ENCODE results near the gene GPC5. TPM values are rescaled to one million over a fixed set of nuclear protein-coding genes. Genes with fewer than 3 reads are reported as not detected.
"Not testable (repeated sequence)": the region's sequence is repeated elsewhere in the genome, so short reads cannot be mapped to it uniquely, and the experiment has no call there.

GPC5 gene
- total RNA-seq, 1 donor from 2014 or later = 7.3 TPM

- FAIRE-seq (no peak), DNase-seq (ENCODE audit: low spot score in 2 of 2) (no peak)
Observed at GRCh38 chr13:92739306-92739818, 1340.9 kb downstream of the GPC5 start.

DNA sequence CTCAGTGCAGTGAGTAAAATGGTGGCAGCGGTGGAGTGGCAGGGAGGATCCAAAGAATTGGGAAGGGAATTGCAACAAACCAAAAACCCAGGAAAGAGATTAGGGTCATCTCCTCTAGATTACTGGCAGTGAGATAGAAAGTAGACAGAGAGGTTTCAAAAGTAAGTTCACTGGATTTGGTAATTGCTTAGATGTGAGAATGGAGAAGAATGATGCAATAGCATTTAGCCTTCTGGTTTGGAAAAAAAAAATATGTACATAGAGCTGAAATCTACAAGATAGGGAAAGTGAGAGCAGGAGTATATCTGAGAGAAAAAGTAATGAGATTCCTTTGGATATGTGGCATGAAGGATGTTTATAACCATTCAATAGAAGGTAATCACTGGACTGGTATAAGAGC is 1345.6 kb downstream of the GPC5 start:
- FAIRE-seq (no peak), DNase-seq (ENCODE audit: low spot score in 2 of 2) (no peak)

DNA sequence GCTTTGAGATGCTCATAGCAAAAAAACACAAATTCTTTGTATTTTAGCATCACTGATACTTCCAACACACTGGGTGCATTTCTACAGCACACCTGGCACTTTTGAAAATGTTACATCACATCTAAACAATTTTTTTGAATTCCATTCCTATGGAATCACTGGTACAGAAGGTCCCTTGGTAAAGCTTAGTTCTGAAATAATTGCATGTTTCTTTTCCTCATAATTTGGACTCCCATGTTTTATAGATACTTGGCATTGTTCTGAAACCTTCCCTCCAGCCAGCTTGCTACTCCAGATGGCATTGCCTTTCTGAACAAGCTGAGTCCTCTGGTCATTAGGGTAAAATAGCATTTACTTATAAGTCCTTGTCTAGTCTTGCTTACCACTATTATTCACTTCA is 1346.8 kb downstream of the GPC5 start:
- no peak for DNase-seq (ENCODE audit: low spot score in 2 of 2)
- FAIRE-seq = no peak

- not testable (repeated sequence) for FAIRE-seq; DNase-seq (ENCODE audit: low spot score in 2 of 2)
Observed at GRCh38 chr13:92752705-92753104, 1354.3 kb downstream of the GPC5 start.

- DNase-seq (ENCODE audit: low spot score in 2 of 2) (no peak), FAIRE-seq (no peak)
Observed at GRCh38 chr13:92761710-92762109, 1363.3 kb downstream of the GPC5 start.

DNA sequence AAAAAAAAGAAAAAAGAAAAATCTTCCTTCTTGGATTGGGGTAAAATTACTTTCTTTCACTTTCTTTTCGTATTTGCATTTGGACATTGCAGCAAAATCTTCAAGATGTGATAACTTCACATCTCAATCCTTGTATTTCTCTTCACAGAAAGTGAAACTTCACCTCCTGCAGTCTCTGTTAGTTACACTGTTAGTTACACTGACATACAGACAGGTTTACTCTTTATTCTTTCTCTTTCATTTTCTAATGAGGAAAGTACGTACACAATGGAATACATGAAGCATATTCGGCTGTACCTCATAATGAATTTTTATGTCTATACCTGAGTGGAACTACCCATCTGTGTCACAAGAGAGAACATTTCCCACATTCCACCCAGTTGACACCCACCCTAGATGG is 1369.0 kb downstream of the GPC5 start:
- FAIRE-seq = no peak
- DNase-seq (ENCODE audit: low spot score in 2 of 2) = no peak

DNA sequence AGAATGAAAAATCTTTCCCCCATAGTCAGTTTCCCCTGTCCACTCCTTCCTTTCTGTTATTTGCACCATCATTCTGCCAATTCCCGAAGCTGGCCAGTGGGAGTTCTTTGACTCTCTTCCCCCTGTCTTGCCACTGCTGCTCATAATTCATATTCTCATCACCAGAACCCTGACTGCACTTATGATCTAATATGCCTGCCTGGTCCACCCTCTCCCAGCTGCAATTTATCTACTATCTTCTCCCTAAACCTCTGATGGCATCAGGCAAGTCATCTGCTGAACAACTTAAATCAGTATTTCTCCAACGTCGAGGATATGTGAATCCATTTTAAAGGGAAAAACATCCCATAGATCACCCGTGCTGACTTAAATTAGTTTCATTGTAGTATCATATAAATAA is 1370.2 kb downstream of the GPC5 start:
- no peak for FAIRE-seq

DNA sequence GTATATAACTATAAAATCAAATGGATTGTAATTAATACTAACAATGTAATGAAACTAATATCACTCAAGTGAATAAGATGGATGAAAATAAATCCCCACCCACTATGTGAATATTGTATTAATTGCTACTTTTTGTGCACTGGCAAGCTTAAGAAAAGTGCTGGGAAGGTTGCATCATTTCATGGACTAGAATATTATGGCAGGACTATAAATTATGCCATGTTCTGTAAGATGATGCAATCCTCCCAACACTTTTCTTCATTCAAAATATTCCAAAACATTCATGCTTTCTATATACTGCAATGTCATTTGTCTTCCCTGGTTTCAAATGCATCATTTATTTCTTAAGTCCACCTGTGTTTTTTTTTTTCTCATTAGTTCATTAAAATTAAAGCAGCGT is 1370.6 kb downstream of the GPC5 start:
- DNase-seq (ENCODE audit: low spot score in 2 of 2) (no peak), FAIRE-seq (no peak)

More for the DNA sequence above, 1370.2 kb downstream of the GPC5 start:
- no peak for DNase-seq (ENCODE audit: low spot score in 2 of 2)

GRCh38 chr13:92775658-92776057 is 1377.2 kb downstream of the GPC5 start:
- FAIRE-seq = no peak
- no peak for DNase-seq (ENCODE audit: low spot score in 2 of 2)

- DNase-seq (ENCODE audit: low spot score in 2 of 2) (no peak), FAIRE-seq (no peak)
Observed at GRCh38 chr13:92781965-92782690, 1383.7 kb downstream of the GPC5 start.

DNA sequence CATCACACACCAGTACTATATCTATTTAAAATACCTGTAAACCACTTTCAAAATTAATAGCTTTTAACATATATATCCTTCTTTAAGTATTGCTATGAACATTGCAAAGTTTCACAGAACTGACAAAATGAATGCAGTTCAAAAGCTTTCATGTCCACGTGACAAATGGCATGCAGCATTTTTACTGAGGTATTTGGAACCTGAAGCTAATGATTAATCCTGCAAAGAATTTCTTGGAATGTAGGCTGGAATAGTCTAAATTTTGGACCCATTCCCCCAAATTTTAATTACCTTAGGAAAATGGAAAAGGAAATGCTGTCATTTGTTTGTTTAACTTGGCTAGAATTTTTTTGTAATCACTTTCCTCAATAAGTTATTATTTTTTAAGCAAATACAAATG is 1404.4 kb downstream of the GPC5 start:
- DNase-seq (ENCODE audit: low spot score in 2 of 2) = no peak
- no peak for FAIRE-seq

- FAIRE-seq = no peak
Observed at GRCh38 chr13:92804346-92804745, 1405.9 kb downstream of the GPC5 start.

DNA sequence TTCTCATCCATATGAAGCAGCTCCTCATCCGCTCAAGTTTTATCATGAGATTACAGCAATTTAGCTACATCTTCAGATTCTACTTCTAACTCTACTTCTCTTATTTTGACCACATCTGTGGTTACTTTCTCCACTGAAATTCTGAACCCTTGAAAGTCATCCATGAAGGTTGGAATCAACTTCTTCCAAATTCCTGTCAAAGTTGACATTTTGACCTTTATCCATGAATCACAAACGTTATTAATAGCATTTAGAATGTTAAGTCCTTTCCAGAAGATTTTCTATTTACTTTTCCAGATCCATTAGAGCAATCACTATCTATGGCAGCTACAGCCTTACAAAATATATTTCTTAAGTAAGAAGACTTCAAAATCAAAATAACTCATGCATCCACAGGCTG is 1406.5 kb downstream of the GPC5 start:
- FAIRE-seq = no peak
- no peak for DNase-seq (ENCODE audit: low spot score in 2 of 2)

More at GRCh38 chr13:92804346-92804745, 1405.9 kb downstream of the GPC5 start:
- no peak for DNase-seq (ENCODE audit: low spot score in 2 of 2)

GRCh38 chr13:92805766-92806165 is 1407.3 kb downstream of the GPC5 start:
- no peak for DNase-seq (ENCODE audit: low spot score in 2 of 2)
- FAIRE-seq = no peak

- FAIRE-seq (no peak), DNase-seq (ENCODE audit: low spot score in 2 of 2) (no peak)
Observed at GRCh38 chr13:92806215-92806614, 1407.8 kb downstream of the GPC5 start.

- FAIRE-seq (no peak), DNase-seq (ENCODE audit: low spot score in 2 of 2) (no peak)
Observed at GRCh38 chr13:92807353-92807752, 1408.9 kb downstream of the GPC5 start.

GRCh38 chr13:92807966-92808365 is 1409.5 kb downstream of the GPC5 start:
- no peak for DNase-seq (ENCODE audit: low spot score in 2 of 2)
- FAIRE-seq = no peak

GRCh38 chr13:92821324-92821723 is 1422.9 kb downstream of the GPC5 start:
- no peak for FAIRE-seq
- DNase-seq (ENCODE audit: low spot score in 2 of 2) = no peak

DNA sequence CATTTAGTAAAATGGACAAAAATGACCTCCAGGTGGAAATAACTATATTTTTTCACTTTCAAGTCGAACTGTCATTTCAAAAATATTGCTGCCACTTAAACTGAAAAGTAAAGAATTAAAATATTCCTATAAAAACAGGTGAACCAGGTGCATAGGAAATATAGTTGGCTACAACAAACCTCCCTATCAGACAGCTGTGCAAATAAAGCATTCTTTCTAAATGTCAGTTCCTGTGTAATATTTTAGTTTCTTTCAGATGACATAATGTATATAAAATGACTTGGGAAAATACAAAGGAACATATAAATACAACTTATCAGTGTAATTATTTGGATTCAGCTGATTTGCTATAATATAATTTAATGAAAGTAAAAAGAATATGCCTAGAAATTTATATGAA is 1424.6 kb downstream of the GPC5 start:
- no peak for DNase-seq (ENCODE audit: low spot score in 2 of 2)
- FAIRE-seq = no peak

DNA sequence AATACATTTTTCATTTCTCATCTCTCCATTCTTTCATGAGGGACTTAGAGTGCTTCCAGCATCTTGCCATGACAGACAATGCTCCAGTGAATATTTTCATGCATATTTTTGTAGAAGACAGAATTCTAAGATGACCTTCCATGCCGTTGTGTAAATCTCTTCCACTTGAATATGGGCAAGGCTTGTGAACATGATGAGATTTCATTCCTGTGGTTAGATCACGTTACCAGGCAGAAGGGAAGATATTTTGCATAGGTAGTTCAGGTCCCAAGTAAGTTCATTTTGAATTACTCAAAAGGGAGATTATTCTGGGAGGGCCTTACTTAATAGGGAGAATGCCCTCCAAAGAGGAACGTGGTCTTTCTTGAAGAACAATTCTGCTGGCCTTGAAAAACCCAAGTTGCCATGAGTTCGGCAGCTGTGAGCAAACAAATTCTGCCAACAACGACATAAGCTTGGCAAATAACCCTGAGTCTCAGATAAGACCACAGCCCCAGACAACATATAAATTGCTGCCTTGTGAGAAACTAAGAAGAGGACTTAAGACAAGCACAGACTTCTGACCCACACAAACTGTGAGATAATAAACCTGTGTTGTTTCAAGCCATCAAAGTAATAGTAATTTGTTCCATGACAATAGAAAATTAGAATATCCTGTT is 1427.6 kb downstream of the GPC5 start:
- DNase-seq (ENCODE audit: low spot score in 2 of 2) = no peak
- no peak for FAIRE-seq

DNA sequence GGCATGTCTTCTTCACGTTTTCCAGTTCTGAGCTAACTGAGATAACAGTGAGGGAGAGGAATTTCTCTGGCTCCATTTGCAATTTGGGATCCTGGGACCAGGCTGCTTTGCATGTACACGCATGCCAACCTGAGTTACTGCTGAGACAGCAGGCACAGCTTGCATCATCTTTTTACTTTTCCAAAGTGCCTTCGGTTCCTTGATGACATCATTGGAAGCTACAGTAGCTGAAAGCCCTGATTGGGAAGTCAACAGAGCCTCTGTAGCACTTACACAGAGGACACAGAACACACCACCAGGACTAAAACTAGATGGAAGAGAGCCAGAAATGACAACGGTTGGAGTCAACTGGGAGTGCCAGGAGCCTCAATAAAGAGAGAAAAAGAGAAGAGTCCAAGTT is 1429.1 kb downstream of the GPC5 start:
- FAIRE-seq = no peak

GRCh38 chr13:92829930-92830329 is 1431.5 kb downstream of the GPC5 start:
- FAIRE-seq = no peak
- no peak for DNase-seq (ENCODE audit: low spot score in 2 of 2)

More for the DNA sequence above, 1429.1 kb downstream of the GPC5 start:
- no peak for DNase-seq (ENCODE audit: low spot score in 2 of 2)

All from frontal cortex (tissue), 4 donors.